T-cell (primary cell): ENCODE results near the gene ACY1. TPM values are rescaled to one million over a fixed set of nuclear protein-coding genes. Genes with fewer than 3 reads are reported as not detected.

Source experiments
- ATAC-seq, 4 experiments: fragments of 200-7000 bp in 3 of 4; fragments of 150-1000 bp in 1 of 4; cut with Tn5 transposase; replicated peaks in 1 of 4; 1 replicate in 3 of 4; 2 replicates in 1 of 4; pipeline ENCODE4 v1.10.0; 2021; ENCODE audit warnings: moderate library complexity in 3 of 4, mild to moderate bottlenecking in 2 of 4, moderate number of reproducible peaks in 1 of 4
- CTCF ChIA-PET, 2 donors: fragments of 300-600 bp; sonication (Branson Sonifier 250); formaldehyde crosslinking; loops; one replicate each; lab custom pipeline; 2022; ENCODE audit warnings: antibody characterized with exemption in 2 of 2; lab: Charles Lee
- POLR2A ChIA-PET, 2 donors: fragments of 300-600 bp; sonication (Branson Sonifier 250); formaldehyde crosslinking; loops; one replicate each; lab custom pipeline; 2022; ENCODE audit warnings: antibody characterized with exemption in 2 of 2; lab: Charles Lee
- DNase-seq, 35 experiments: peaks; one replicate each; pipeline versions ENCODE4 v3.0.0 to v3.0.0-alpha.2; 2013 to 2023
- H3K27ac ChIP-seq: one replicate; pipeline ENCODE4 v1.5.1; 2013; ENCODE audit warnings: low read length
- H3K27me3 ChIP-seq, 2 experiments: replicated peaks in 1 of 2; 1 replicate in 1 of 2; 2 replicates in 1 of 2; pipeline versions ENCODE4 v1.6.1 to v1.7.0; 2013; ENCODE audit warnings: low read length in 1 of 2, mixed read lengths in 1 of 2; ENCODE audit not compliant: control insufficient read depth in 2 of 2, insufficient read depth in 2 of 2; ENCODE audit errors: extremely low read depth in 1 of 2
- H3K36me3 ChIP-seq, 2 donors: 1 replicate in 1 of 2; 2 replicates in 1 of 2; pipeline versions ENCODE4 v1.6.1 to v1.7.0; 2013; ENCODE audit warnings: low read length in 1 of 2; ENCODE audit not compliant: control insufficient read depth in 2 of 2, insufficient read depth in 1 of 2; ENCODE audit errors: extremely low read depth in 1 of 2
- H3K4me1 ChIP-seq, 2 experiments: 1 replicate in 1 of 2; 2 replicates in 1 of 2; pipeline versions ENCODE4 v1.6.1 to v1.7.0; 2013; ENCODE audit warnings: low read length in 2 of 2, mixed read lengths in 1 of 2; ENCODE audit not compliant: insufficient read depth in 2 of 2, control insufficient read depth in 1 of 2; ENCODE audit errors: extremely low read depth in 1 of 2
- H3K4me3 ChIP-seq, 2 donors: 1 replicate in 1 of 2; 2 replicates in 1 of 2; pipeline versions ENCODE4 v1.5.1 to v1.7.0; 2013; ENCODE audit warnings: mild to moderate bottlenecking in 2 of 2, low read length in 1 of 2, moderate library complexity in 1 of 2; ENCODE audit not compliant: control insufficient read depth in 1 of 2; ENCODE audit errors: extremely low read depth in 1 of 2
- H3K9me3 ChIP-seq: 2 replicates; pipeline ENCODE4 v1.7.0; 2013
- H3K27ac Mint-ChIP-seq, 2 donors: one replicate each; pipeline ENCODE4 v1.8.0; 2020 to 2021; ENCODE audit warnings: mild to moderate bottlenecking in 2 of 2, mixed read lengths in 2 of 2
- H3K27me3 Mint-ChIP-seq, 2 donors: one replicate each; pipeline ENCODE4 v1.8.0; 2021 to 2022; ENCODE audit warnings: mixed read lengths in 2 of 2
- H3K36me3 Mint-ChIP-seq: one replicate; pipeline ENCODE4 v1.8.0; 2021; ENCODE audit warnings: mixed read lengths
- H3K4me1 Mint-ChIP-seq, 3 donors: one replicate each; pipeline ENCODE4 v1.8.0; 2020 to 2022; ENCODE audit warnings: mixed read lengths in 3 of 3, mild to moderate bottlenecking in 1 of 3
- H3K4me3 Mint-ChIP-seq, 3 donors: one replicate each; pipeline ENCODE4 v1.8.0; 2020 to 2022; ENCODE audit warnings: mild to moderate bottlenecking in 3 of 3, mixed read lengths in 3 of 3, moderate library complexity in 3 of 3
- H3K9me3 Mint-ChIP-seq, 3 donors: one replicate each; pipeline ENCODE4 v1.8.0; 2020 to 2022; ENCODE audit warnings: mixed read lengths in 3 of 3
- WGBS: methylation state at CpG from one replicate; pipeline ENCODE4 v1.1.5; 2013; ENCODE audit warnings: missing lambda C conversion rate; ENCODE audit not compliant: insufficient coverage; 5-methylcytosine and 5-hydroxymethylcytosine counted together
- total RNA-seq, 35 experiments: library from RNA in 6 of 35; stranded (reverse) in 6 of 35; fragments of 120-200 nt in 1 of 35; gene quantifications; one replicate each; pipeline versions ENCODE4 v1.2.1 to v1.2.4 and lab custom pipeline; 2013 to 2026

ACY1 gene
- total RNA-seq, 5 donors from 2014 or later (not counting 1 experiment from before 2014, with no cell fraction given), result 6.2 to 19.0 (median 13.3) TPM

DNA sequence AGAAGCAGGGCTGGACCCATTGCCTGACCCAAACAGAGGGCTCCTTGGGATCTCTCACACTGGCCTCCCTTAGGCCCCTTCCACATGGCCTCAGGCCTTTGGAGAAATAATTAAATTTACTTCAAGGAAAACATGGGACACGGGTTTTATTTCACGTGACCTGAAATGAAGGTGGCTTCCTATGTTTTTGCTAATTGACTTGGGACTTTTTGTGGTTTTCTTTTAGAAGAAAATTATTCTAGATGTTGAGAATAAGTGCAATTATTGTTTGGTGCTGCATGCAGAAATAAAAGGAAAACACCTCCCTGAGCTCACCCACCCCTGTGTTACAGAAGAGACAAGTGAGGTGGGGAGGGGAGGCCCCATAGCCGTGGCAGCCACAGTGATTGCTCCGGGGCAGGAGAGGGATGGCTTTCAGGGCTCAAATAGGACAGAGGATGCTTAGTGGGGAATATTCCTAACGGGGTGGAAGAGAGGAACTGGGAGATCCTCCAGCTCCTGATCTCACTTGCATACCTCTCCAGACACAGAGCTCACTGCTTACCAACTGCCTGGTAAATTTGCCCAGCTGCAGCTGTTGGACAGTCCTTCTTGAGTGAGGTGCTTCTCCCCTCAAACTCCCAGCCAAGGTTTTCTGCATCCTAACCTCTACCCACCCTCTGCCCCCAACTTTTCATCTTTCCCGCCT lies 41.6 kb downstream of the ACY1 start:
- Histone ChIP-seq H3K27ac (no peak overlapping the region), H3K9me3 (no peaks in the 10 kb centered on the region), H3K36me3 (no peaks in the 10 kb centered on the region), H3K4me1 (peaks cover 0 to 2% of the 10 kb centered on the region in 2 experiments), H3K27me3 (no peaks in the 10 kb centered on the region), H3K4me3 (no peak overlapping the region)
- ATAC-seq (no peak), DNase-seq (no peak)
- no peaks in the 10 kb centered on the region for H3K27me3 Mint-ChIP-seq
- H3K36me3 Mint-ChIP-seq, result no peaks in the 10 kb centered on the region
- no peak overlapping the region for H3K27ac Mint-ChIP-seq
- 79% methylated on average over 2 of the region's 6 CpGs for WGBS
- ChIA-PET CTCF (no interaction called here), POLR2A (interaction anchor here in 1 of 2 donors (0.7 kb wide), 1 partner anchor 130 kb away, joined by 3 read pairs; no protein-coding TSS in a partner anchor)
- H3K4me3 Mint-ChIP-seq, result no peak overlapping the region
- H3K9me3 Mint-ChIP-seq, result no peaks in the 10 kb centered on the region
- H3K4me1 Mint-ChIP-seq, result peaks cover 0 to 9% (median 0%) of the 10 kb centered on the region in 3 donors

DNA sequence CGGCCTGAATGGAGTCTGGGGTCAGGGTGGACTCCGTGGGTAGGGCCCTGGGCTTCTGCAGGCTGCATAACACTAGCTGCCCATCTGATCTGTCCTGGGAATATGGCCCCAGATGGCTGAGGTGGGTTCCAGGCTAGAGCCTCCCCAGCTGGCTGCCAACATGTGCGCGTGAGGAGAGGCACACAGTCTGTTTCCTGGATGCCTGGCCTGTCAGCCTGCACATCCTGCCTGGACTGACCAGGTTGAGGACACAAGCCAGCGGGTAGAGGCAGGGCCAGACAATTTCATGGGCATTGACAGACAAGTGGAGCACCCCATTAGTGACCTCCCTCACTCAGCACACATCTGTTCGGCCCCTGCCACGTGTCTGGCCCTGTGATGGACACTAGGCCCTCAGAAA lies 42.1 kb downstream of the ACY1 start:
- no peak overlapping the region for H3K27ac ChIP-seq
- no peak overlapping the region for H3K4me3 Mint-ChIP-seq
- no peak overlapping the region for H3K4me3 ChIP-seq
- no peaks in the 10 kb centered on the region for H3K36me3 Mint-ChIP-seq
- ChIA-PET CTCF (no interaction called here), POLR2A (interaction anchor here in 1 of 2 donors (0.7 kb wide), 1 partner anchor 130 kb away, joined by 3 read pairs; no protein-coding TSS in a partner anchor)
- H3K27me3 Mint-ChIP-seq, result no peaks in the 10 kb centered on the region
- H3K9me3 ChIP-seq, result no peaks in the 10 kb centered on the region
- H3K4me1 Mint-ChIP-seq, result peaks cover 0 to 9% (median 0%) of the 10 kb centered on the region in 3 donors
- no peak overlapping the region for H3K27ac Mint-ChIP-seq
- H3K9me3 Mint-ChIP-seq, result no peaks in the 10 kb centered on the region
- H3K4me1 ChIP-seq, result peaks cover 0 to 2% of the 10 kb centered on the region in 2 experiments
- H3K27me3 ChIP-seq, result no peaks in the 10 kb centered on the region
- no peaks in the 10 kb centered on the region for H3K36me3 ChIP-seq
- 72% methylated on average over 7 of the region's 7 CpGs for WGBS
- ATAC-seq (no peak), DNase-seq (no peak)

DNA sequence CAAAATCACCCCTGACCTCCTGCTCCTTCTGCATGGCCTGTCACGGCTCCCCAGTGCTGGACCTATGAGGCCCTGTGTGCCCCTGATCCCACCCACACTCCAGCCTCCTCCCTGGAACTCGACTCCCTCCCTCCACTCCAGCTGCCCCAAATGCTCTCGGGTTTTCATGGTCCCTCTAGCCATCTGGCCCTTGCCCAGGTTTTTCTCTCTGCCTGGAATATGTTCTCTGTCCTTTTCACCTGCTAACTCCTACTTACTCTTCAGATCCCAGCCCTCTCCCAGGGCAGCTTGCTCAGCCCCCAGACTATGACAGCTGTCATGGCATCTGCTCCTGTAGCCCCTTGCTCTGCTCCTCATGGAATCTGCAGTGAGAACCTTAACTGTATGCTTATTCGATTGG lies 42.7 kb downstream of the ACY1 start:
- Histone ChIP-seq H3K27me3 (no peaks in the 10 kb centered on the region), H3K4me1 (peaks cover 0 to 2% of the 10 kb centered on the region in 2 experiments), H3K27ac (no peak overlapping the region), H3K4me3 (no peak overlapping the region), H3K9me3 (no peaks in the 10 kb centered on the region), H3K36me3 (no peaks in the 10 kb centered on the region)
- WGBS, result 73% methylated on average over 4 of the region's 4 CpGs
- H3K27ac Mint-ChIP-seq, result no peak overlapping the region
- DNase-seq (no peak), ATAC-seq (no peak)
- ChIA-PET CTCF (no interaction called here), POLR2A (no interaction called here)
- H3K27me3 Mint-ChIP-seq, result no peaks in the 10 kb centered on the region
- H3K4me1 Mint-ChIP-seq, result peaks cover 0 to 9% (median 0%) of the 10 kb centered on the region in 3 donors
- H3K4me3 Mint-ChIP-seq, result no peak overlapping the region
- H3K36me3 Mint-ChIP-seq, result no peaks in the 10 kb centered on the region
- H3K9me3 Mint-ChIP-seq, result no peaks in the 10 kb centered on the region

DNA sequence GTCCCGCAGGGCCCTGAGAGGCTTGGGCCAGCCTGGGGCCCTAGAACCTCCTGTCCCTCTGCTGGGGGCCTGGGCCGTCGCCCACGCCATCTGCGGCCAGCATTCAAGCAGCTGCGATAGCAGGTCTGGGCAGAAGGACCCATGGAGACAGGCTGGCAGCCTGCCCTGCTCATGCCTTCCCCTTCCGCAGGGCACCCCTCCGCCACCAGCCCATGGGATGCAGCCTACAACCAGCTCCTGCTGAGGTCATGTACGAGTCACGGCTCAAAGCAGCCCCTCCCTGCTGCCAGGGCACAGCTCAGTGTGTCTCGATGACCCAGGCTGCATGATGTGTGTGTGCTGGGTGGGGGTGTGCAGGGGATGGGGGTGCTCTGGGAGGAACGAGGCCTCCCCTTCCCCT lies 45.2 kb downstream of the ACY1 start:
- peaks cover 0 to 9% (median 0%) of the 10 kb centered on the region in 3 donors for H3K4me1 Mint-ChIP-seq
- no peak overlapping the region for H3K4me3 ChIP-seq
- H3K27me3 Mint-ChIP-seq, result no peaks in the 10 kb centered on the region
- no peak overlapping the region for H3K27ac Mint-ChIP-seq
- no peaks in the 10 kb centered on the region for H3K36me3 Mint-ChIP-seq
- POLR2A ChIA-PET, result no interaction called here
- no peaks in the 10 kb centered on the region for H3K4me1 ChIP-seq
- no peak for ATAC-seq
- no peak overlapping the region for H3K27ac ChIP-seq
- CTCF ChIA-PET, result no interaction called here
- 92% methylated on average over 9 of the region's 12 CpGs for whole genome bisulfite sequencing
- H3K9me3 ChIP-seq, result no peaks in the 10 kb centered on the region
- no peaks in the 10 kb centered on the region for H3K36me3 ChIP-seq
- DNase-seq, result no peak
- peaks cover 0 to 4% of the 10 kb centered on the region in 2 experiments for H3K27me3 ChIP-seq
- H3K9me3 Mint-ChIP-seq, result no peaks in the 10 kb centered on the region
- no peak overlapping the region for H3K4me3 Mint-ChIP-seq

DNA sequence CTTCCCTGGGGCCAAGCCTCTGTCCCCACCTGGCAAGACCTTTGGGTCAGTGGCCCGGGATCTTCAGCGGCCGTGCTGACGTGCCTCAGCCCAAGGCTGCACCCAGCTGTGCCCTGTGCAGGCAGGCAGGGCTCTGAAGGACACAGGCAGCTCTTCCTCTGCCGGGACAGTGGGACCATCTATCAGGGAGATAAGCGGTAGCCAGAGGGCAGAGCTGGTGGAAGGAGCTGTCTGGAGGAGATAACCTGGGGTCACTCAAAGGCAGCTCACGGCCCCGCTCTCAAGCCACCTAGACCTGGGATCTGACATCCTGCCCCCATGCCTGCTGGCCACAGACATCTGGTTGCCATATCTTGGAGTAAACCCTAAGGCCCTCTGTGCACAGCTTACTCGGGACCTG lies 45.7 kb downstream of the ACY1 start:
- 89% methylated on average over 9 of the region's 9 CpGs for WGBS

DNA sequence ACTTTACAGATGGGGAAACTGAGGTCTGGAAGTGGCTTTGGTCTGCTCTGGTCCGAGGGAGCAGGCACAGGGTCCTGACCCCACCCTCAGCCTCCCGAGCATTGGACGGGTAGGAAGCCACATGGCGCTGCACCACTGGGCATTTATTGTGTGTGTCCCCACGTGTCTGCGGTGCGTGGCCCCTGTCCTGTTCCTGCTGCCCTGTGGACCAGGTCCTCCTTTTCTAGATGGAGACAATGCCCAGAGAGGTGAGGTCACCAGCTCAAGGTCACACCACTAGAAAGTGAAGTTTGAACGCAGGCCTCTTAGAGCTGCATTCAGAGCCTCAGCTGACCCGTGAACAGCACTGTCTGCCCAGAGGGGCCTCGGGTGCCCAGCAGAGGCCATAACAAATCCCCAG lies 46.2 kb downstream of the ACY1 start:
- Histone ChIP-seq H3K4me3 (no peak overlapping the region), H3K4me1 (no peaks in the 10 kb centered on the region), H3K27me3 (peaks cover 0 to 4% of the 10 kb centered on the region in 2 experiments), H3K36me3 (no peaks in the 10 kb centered on the region), H3K9me3 (no peaks in the 10 kb centered on the region), H3K27ac (no peak overlapping the region)
- ATAC-seq (no peak), DNase-seq (no peak)
- H3K9me3 Mint-ChIP-seq, result no peaks in the 10 kb centered on the region
- no peaks in the 10 kb centered on the region for H3K36me3 Mint-ChIP-seq
- no peaks in the 10 kb centered on the region for H3K27me3 Mint-ChIP-seq
- ChIA-PET POLR2A (no interaction called here), CTCF (interaction anchor here in 1 of 2 donors (0.8 kb wide), 1 partner anchor 12 kb away, joined by 3 read pairs; no protein-coding TSS in a partner anchor)
- 69% methylated on average over 6 of the region's 10 CpGs for WGBS
- H3K4me1 Mint-ChIP-seq, result peaks cover 0 to 5% (median 0%) of the 10 kb centered on the region in 3 donors
- H3K27ac Mint-ChIP-seq, result no peak overlapping the region
- no peak overlapping the region for H3K4me3 Mint-ChIP-seq

More for the DNA sequence above, 45.7 kb downstream of the ACY1 start:
- H3K36me3 ChIP-seq, result no peaks in the 10 kb centered on the region
- ChIA-PET CTCF (interaction anchor here in 1 of 2 donors (0.8 kb wide), 1 partner anchor 12 kb away, joined by 3 read pairs; no protein-coding TSS in a partner anchor), POLR2A (no interaction called here)
- H3K27me3 Mint-ChIP-seq, result no peaks in the 10 kb centered on the region
- no peak overlapping the region for H3K4me3 ChIP-seq
- ATAC-seq (no peak), DNase-seq (no peak)
- no peaks in the 10 kb centered on the region for H3K4me1 ChIP-seq
- H3K9me3 Mint-ChIP-seq, result no peaks in the 10 kb centered on the region
- no peak overlapping the region for H3K27ac Mint-ChIP-seq
- H3K4me3 Mint-ChIP-seq, result no peak overlapping the region
- H3K27ac ChIP-seq, result no peak overlapping the region
- no peaks in the 10 kb centered on the region for H3K9me3 ChIP-seq
- H3K36me3 Mint-ChIP-seq, result no peaks in the 10 kb centered on the region
- H3K4me1 Mint-ChIP-seq, result peaks cover 0 to 9% (median 0%) of the 10 kb centered on the region in 3 donors
- H3K27me3 ChIP-seq, result peaks cover 0 to 4% of the 10 kb centered on the region in 2 experiments
